AG04449 (cell line): ENCODE data around the gene ATM.

Experiments
- CTCF ChIA-PET: fragments of 350-600 bp; formaldehyde crosslinking; extraction: SDS; loops from one replicate; lab custom pipeline; 2021; ENCODE audit warnings: antibody characterized with exemption; lab: Yijun Ruan, JAX
- POLR2A ChIA-PET: fragments of 400-600, 350-600 bp; formaldehyde crosslinking; extraction: SDS; loops from one replicate; lab custom pipeline; 2020; ENCODE audit warnings: antibody characterized with exemption, inconsistent platforms; lab: Yijun Ruan, JAX
- DNase-seq: peaks from one replicate; pipeline ENCODE4 v3.0.0-alpha.2; 2010; ENCODE audit warnings: low read depth, low spot score
- H3K4me3 ChIP-seq: 2 replicates; pipeline ENCODE4 v1.5.1; 2011; ENCODE audit warnings: low read depth, mild to moderate bottlenecking, control low read depth, low read length
- TF ChIP-seq, protein P1 (sequence below): IDR thresholded peaks from one replicate; pipeline ENCODE4 v1.5.1; 2011; ENCODE audit warnings: mild to moderate bottlenecking, moderate library complexity, low read length, control low read depth, inconsistent platforms; ENCODE audit not compliant: insufficient read depth; ENCODE audit errors: missing control alignments

The ATM gene

GRCh38 chr11:108218912-108219783, 3.7 kb upstream of the ATM start:
- no peak overlapping the region for H3K4me3 ChIP-seq
- no peak for DNase-seq
- ChIA-PET POLR2A (interaction anchor here (1.0 kb wide), 1 partner anchor 445 kb away, joined by 3 read pairs; the partner anchor contains the start of gene DDX10), CTCF (no interaction called here)
- TF ChIP-seq, protein P1, sequence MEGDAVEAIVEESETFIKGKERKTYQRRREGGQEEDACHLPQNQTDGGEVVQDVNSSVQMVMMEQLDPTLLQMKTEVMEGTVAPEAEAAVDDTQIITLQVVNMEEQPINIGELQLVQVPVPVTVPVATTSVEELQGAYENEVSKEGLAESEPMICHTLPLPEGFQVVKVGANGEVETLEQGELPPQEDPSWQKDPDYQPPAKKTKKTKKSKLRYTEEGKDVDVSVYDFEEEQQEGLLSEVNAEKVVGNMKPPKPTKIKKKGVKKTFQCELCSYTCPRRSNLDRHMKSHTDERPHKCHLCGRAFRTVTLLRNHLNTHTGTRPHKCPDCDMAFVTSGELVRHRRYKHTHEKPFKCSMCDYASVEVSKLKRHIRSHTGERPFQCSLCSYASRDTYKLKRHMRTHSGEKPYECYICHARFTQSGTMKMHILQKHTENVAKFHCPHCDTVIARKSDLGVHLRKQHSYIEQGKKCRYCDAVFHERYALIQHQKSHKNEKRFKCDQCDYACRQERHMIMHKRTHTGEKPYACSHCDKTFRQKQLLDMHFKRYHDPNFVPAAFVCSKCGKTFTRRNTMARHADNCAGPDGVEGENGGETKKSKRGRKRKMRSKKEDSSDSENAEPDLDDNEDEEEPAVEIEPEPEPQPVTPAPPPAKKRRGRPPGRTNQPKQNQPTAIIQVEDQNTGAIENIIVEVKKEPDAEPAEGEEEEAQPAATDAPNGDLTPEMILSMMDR: no peak

DNA sequence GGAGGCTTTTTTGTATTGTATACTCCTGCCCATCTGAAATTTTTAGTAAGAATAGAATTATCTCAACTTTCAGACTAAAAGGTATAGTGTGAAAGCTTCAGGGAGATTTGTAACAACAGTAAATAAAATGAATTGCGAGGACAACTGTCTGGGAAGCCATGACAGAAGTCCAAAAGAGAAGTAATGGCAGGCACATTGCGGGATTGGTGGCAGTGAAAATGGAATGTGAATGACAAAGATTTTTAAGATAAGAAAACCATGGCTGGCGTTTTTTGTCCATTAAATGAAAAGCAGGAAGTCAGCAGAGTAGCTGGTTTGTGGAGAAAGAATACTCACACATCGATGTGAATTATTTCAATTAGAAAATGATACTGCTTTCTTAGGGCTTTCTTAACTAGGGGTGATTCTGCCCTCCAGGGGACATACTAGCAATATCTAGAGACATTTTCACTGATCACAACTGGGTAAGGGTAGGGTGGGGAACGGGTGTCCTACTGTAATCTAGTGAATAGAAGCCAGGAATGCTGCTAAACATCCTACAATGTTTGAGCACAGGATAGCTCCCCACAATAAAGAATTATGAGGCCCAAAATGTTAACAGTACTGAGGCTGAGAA, 2.0 kb upstream of the ATM start:
- H3K4me3 ChIP-seq: peak overlapping the region; percentile 90
- DNase-seq: no peak
- CTCF ChIA-PET: interaction anchor here (0.6 to 1.7 kb wide), 3 partner anchors 13 to 428 kb away, joined by 3 to 5 read pairs (median 3); no protein-coding TSS in a partner anchor
- POLR2A ChIA-PET: no interaction called here
- TF ChIP-seq, protein P1: no peak

- POLR2A ChIA-PET: no interaction called here
- peak overlapping the region; percentile 90 for H3K4me3 ChIP-seq
- CTCF ChIA-PET: interaction anchor here (1.2 to 1.7 kb wide), 2 partner anchors 13 to 428 kb away, joined by 3 to 5 read pairs; no protein-coding TSS in a partner anchor
- DNase-seq: no peak
- TF ChIP-seq, protein P1: no peak
These were observed 1.5 kb upstream of the ATM start for GRCh38 chr11:108221371-108221770.

DNA sequence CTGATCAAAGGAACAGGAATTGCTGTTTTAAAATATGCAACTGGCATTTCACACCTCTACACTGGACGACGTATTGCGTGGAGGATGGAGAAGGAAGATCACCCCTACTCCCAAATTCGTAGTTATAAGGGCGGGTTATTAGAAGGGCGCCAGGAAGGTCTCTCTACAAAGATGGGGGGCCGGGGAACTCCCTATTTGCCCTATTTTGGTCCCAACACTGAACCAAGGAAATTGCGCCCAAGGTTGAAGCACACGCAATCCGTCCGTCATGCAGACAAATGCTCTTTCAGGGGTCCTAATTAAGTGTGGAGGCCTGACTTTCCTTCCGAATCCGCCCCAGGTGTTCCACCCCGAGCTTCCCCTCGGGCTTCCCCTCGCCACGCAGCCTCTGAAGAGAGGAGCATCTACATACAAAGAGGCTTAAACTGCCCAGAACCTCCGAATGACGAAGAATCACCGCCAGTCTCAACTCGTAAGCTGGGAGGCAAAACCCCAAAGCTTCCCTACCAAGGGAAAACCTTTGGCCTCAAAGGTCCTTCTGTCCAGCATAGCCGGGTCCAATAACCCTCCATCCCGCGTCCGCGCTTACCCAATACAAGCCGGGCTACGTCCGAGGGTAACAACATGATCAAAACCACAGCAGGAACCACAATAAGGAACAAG, 825 bp upstream of the ATM start:
- ChIA-PET CTCF (interaction anchor here (0.9 to 1.7 kb wide), 3 partner anchors 14 to 429 kb away, joined by 3 to 5 read pairs (median 4); no protein-coding TSS in a partner anchor), POLR2A (no interaction called here)
- H3K4me3 ChIP-seq: peak overlapping the region; percentile 90
- TF ChIP-seq, protein P1: no peak
- no peak for DNase-seq

DNA sequence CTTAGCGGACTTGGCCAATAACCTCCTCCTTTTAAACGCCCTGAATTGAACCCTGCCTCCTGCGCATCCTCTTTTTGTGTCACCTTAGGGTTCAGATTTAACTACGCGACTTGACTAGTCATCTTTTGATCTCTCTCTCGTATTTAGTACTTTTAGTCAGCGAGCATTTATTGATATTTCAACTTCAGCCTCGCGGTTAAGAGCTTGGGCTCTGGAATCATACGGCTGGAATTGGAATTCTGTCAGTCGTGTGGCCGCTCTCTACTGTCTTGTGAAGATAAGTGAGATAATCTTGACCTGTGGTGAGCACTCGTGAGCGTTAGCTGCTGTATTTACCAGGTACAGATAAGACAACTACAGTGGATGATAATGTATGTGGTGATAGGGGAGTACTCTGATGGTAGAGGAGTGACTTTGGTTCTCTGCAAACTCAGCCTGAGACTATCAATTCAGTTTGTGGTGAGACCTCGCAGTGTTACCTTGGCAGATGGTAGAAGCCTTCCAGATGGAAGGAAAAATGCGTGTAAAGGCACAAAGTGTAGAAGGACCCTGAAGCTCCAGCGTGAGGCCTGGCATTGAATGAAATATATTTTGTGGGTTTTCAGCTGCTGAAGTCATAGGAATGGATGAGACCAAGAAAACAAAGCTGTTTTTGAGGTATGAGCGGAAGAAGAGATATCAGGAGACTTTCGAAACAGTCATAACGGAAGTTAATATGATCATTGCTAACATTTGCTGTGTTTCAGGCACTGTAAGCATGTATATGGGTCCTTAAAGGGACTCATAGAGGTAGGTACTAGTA, 682 bp downstream of the ATM start:
- H3K4me3 ChIP-seq: peak overlapping the region; percentile 90
- ChIA-PET CTCF (interaction anchor here (0.6 to 1.5 kb wide), 12 partner anchors 8 to 441 kb away, joined by 3 to 13 read pairs (median 4); partner anchors contain the start of gene DDX10), POLR2A (interaction anchor here (0.7 kb wide), 1 partner anchor 89 kb away, joined by 4 read pairs; no protein-coding TSS in a partner anchor)
- no peak for DNase-seq
- TF ChIP-seq, protein P1: no peak
